K562 (cell line): ENCODE results near the gene FAM3C. TPM values are rescaled to one million over a fixed set of nuclear protein-coding genes. Genes with fewer than 3 reads are reported as not detected.

Experiments
- CBFA2T3 ChIP-seq: fragments of 450-650 bp; IDR thresholded peaks from 2 replicates; pipeline ENCODE4 v1.6.1; 2017
- CBX5 ChIP-seq: IDR thresholded peaks from 2 replicates; pipeline ENCODE4 v1.6.1; 2014; ENCODE audit warnings: low read depth, borderline replicate concordance
- CREM ChIP-seq: IDR thresholded peaks from 2 replicates; pipeline ENCODE4 v1.6.1; 2014; ENCODE audit warnings: antibody characterized with exemption, low read depth
- CTCFL ChIP-seq: IDR thresholded peaks from 2 replicates; pipeline ENCODE4 v1.6.1; 2011; ENCODE audit warnings: borderline replicate concordance, low read depth, mild to moderate bottlenecking, moderate library complexity, low read length; ENCODE audit not compliant: insufficient read depth, poor library complexity, severe bottlenecking
- GTF2A2 ChIP-seq: IDR thresholded peaks from 2 replicates; pipeline ENCODE4 v1.6.1; 2016; ENCODE audit warnings: mild to moderate bottlenecking, missing genetic modification characterization, missing compliant biosample characterization
- KHSRP ChIP-seq: fragments of 450-650 bp; IDR thresholded peaks from 2 replicates; pipeline ENCODE4 v1.6.1; 2017
- MCM5 ChIP-seq: fragments of 450-650 bp; IDR thresholded peaks from 2 replicates; pipeline ENCODE4 v1.6.1; 2016; ENCODE audit warnings: low read depth
- NCOA6 ChIP-seq: fragments of 450-650 bp; IDR thresholded peaks from 2 replicates; pipeline ENCODE4 v1.6.1; 2017; ENCODE audit warnings: mild to moderate bottlenecking
- PATZ1 ChIP-seq: fragments of 250-450 bp; sonication (Bioruptor Pico); IDR thresholded peaks from 2 replicates; pipeline ENCODE4 v1.5.0; 2020; ENCODE audit warnings: mild to moderate bottlenecking, borderline replicate concordance
- SIX5 ChIP-seq, 2 experiments: IDR thresholded peaks; 2 replicates each; pipeline ENCODE4 v1.6.1; 2011; ENCODE audit warnings: low read length in 2 of 2, borderline replicate concordance in 1 of 2, low read depth in 1 of 2, mild to moderate bottlenecking in 1 of 2, moderate library complexity in 1 of 2; ENCODE audit not compliant: insufficient read depth in 1 of 2
- ZBED1 ChIP-seq: IDR thresholded peaks from 2 replicates; pipeline ENCODE4 v1.6.1; 2014
- ZNF12 ChIP-seq: sonication (generic); formaldehyde crosslinking; IDR thresholded peaks from 2 replicates; pipeline ENCODE4 v1.4.0; 2020; ENCODE audit warnings: mild to moderate bottlenecking, missing genetic modification reagents
- ZNF57 ChIP-seq: fragments of 450-650 bp; formaldehyde crosslinking; IDR thresholded peaks from 2 replicates; pipeline ENCODE4 v1.4.0; 2020; ENCODE audit warnings: mild to moderate bottlenecking, moderate library complexity
- ZNF583 ChIP-seq: fragments of 250-450 bp; sonication (Bioruptor Pico); IDR thresholded peaks from 2 replicates; pipeline ENCODE4 v1.4.0; 2020
- polyA plus RNA-seq, 8 experiments: library from polyadenylated mRNA; depleted of rRNA in 4 of 8; stranded (reverse) in 5 of 8; unstranded in 3 of 8; fragments of >200 nt; fragmentation: Nextera tagmentation in 2 of 8; fragmentation: Illumina TruSeq in 1 of 8; extraction: Ambion mirVana in 2 of 8; extraction: Trizol in 1 of 8; gene quantifications; 2 replicates each; pipeline versions ENCODE4 v1.2.1 to v1.2.3, GENCODE V29; 2011 to 2014; ENCODE audit warnings: inconsistent platforms in 1 of 8, missing spikeins in 1 of 8
- total RNA-seq, 7 experiments: library from RNA; depleted of rRNA in 6 of 7; stranded (reverse); fragments of >200 nt in 6 of 7; fragmentation: Illumina TruSeq in 2 of 7; extraction: Trizol in 2 of 7; gene quantifications; 2 replicates each; pipeline versions ENCODE4 v1.2.1 to v1.2.3, GENCODE V29; 2011 to 2021; ENCODE audit warnings: low replicate concordance in 1 of 7
- TF ChIP-seq, protein P1 (sequence below): IDR thresholded peaks from 3 replicates; pipeline ENCODE4 v1.6.1; 2011; ENCODE audit warnings: borderline replicate concordance, mild to moderate bottlenecking, moderate library complexity; ENCODE audit not compliant: insufficient read length; ENCODE audit errors: extremely low read depth
- TF ChIP-seq, protein P2 (sequence below): fragments of 250-450 bp; sonication (Bioruptor Pico); IDR thresholded peaks from 2 replicates; pipeline ENCODE4 v1.8.0; 2022; ENCODE audit warnings: moderate library complexity, mild to moderate bottlenecking, inconsistent platforms
- TF ChIP-seq, protein P3 (sequence below): fragments of 450-650 bp; IDR thresholded peaks from 2 replicates; pipeline ENCODE4 v1.7.0; 2016; ENCODE audit warnings: borderline replicate concordance

Gene FAM3C
- total and polyA plus RNA-seq, 9 of the 15 experiments (the other 6 are each of a cell fraction or from before 2014, with no cell fraction given): 10.6 to 42.6 (median 30.0) TPM

DNA sequence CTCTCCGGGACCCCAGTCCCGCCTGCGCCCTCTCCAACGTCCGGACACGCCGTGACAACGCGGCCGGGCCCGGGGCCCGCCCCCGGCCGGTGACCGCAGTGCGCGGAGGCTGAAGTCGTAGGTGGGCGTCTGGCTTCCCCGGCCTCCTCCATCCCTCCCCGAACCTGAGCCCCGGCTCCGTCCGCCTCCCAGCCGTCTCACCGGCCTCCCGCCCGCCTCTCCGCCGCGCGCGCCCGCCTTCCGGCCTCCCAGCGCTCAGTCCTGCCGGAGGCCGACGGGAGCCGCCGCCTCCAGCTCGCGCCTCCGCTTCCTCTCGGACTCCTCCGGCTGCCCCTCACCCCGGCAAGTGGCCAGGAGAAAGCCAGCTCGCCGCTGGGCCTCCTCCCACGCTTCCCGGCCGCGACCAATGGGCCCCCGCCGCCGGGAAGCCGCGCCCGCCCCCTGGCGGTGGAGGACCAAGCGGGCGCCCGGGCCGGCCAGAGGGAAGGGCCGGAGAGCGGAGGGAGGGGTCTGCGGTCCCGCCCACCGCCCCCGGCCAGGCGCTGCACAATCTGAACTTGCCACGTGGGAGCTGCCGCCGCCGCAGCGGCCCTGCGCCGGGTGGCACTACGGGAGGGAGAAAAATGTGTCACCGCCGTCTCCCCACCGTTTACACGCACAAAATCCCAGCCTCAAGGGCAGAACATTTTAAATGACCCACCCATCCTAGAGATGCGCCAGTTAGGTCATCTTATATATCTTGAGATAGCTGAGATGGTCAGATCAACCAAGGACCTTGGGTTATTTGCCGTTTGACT is at the start of gene FAM3C (continued):
- TF ChIP-seq CTCFL: peak; percentile 99
- TF ChIP-seq MCM5: no peak
- peak; percentile 69; the same call in 1 of the 2 replicates for TF ChIP-seq CBX5
- TF ChIP-seq KHSRP: no peak
- TF ChIP-seq CBFA2T3: peak; percentile 28
- peak; percentile 88 for TF ChIP-seq CREM
- no peak for TF ChIP-seq SIX5 (IDR thresholded peaks at IDR 0.05; ENCODE audit: borderline replicate concordance in 1 of 2, insufficient read depth in 1 of 2, low read depth in 1 of 2, low read length in 2 of 2)
- no peak for TF ChIP-seq GTF2A2 (tag)
- TF ChIP-seq, protein P1, sequence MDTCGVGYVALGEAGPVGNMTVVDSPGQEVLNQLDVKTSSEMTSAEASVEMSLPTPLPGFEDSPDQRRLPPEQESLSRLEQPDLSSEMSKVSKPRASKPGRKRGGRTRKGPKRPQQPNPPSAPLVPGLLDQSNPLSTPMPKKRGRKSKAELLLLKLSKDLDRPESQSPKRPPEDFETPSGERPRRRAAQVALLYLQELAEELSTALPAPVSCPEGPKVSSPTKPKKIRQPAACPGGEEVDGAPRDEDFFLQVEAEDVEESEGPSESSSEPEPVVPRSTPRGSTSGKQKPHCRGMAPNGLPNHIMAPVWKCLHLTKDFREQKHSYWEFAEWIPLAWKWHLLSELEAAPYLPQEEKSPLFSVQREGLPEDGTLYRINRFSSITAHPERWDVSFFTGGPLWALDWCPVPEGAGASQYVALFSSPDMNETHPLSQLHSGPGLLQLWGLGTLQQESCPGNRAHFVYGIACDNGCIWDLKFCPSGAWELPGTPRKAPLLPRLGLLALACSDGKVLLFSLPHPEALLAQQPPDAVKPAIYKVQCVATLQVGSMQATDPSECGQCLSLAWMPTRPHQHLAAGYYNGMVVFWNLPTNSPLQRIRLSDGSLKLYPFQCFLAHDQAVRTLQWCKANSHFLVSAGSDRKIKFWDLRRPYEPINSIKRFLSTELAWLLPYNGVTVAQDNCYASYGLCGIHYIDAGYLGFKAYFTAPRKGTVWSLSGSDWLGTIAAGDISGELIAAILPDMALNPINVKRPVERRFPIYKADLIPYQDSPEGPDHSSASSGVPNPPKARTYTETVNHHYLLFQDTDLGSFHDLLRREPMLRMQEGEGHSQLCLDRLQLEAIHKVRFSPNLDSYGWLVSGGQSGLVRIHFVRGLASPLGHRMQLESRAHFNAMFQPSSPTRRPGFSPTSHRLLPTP: no peak
- TF ChIP-seq, protein P2, sequence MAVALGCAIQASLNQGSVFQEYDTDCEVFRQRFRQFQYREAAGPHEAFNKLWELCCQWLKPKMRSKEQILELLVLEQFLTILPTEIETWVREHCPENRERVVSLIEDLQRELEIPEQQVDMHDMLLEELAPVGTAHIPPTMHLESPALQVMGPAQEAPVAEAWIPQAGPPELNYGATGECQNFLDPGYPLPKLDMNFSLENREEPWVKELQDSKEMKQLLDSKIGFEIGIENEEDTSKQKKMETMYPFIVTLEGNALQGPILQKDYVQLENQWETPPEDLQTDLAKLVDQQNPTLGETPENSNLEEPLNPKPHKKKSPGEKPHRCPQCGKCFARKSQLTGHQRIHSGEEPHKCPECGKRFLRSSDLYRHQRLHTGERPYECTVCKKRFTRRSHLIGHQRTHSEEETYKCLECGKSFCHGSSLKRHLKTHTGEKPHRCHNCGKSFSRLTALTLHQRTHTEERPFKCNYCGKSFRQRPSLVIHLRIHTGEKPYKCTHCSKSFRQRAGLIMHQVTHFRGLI (CRISPR knock-in tag): no peak
- 0 out of 2 replicates have a peak, but pooled peaks have one; percentile 15 for TF ChIP-seq NCOA6
- no peak for TF ChIP-seq PATZ1
- no peak for TF ChIP-seq ZNF57 (CRISPR knock-in tag)
- TF ChIP-seq ZNF583 (CRISPR knock-in tag): peak; percentile 22; the same call in 1 of the 2 replicates
- peak; percentile 77; the same call in 1 of the 2 replicates for TF ChIP-seq ZBED1
- peak; percentile 87 for TF ChIP-seq ZNF12
- TF ChIP-seq, protein P3, sequence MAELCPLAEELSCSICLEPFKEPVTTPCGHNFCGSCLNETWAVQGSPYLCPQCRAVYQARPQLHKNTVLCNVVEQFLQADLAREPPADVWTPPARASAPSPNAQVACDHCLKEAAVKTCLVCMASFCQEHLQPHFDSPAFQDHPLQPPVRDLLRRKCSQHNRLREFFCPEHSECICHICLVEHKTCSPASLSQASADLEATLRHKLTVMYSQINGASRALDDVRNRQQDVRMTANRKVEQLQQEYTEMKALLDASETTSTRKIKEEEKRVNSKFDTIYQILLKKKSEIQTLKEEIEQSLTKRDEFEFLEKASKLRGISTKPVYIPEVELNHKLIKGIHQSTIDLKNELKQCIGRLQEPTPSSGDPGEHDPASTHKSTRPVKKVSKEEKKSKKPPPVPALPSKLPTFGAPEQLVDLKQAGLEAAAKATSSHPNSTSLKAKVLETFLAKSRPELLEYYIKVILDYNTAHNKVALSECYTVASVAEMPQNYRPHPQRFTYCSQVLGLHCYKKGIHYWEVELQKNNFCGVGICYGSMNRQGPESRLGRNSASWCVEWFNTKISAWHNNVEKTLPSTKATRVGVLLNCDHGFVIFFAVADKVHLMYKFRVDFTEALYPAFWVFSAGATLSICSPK: no peak
